Stimulated activated CD8-positive, alpha-beta memory T cell treated with anti-CD3 and anti-CD28 coated beads, Interleukin-4, amount 100 ng/mL, for 24 hours (primary cell): ENCODE data around the gene VGF.
A peak's percentile ranks its signal among the peaks of the same experiment; 100 is the strongest.

Source experiments
- DNase-seq: peaks from one replicate; pipeline ENCODE4 v3.0.0-alpha.2; 2020; ENCODE audit warnings: low read depth

Gene VGF

GRCh38 chr7:101165958-101166647, 734 bp upstream of the VGF start:
- DNase-seq, result no peak

GRCh38 chr7:101164071-101164840, 1.1 kb downstream of the VGF start:
- no peak for DNase-seq

GRCh38 chr7:101163279-101164070, 1.9 kb downstream of the VGF start:
- DNase-seq, result no peak

GRCh38 chr7:101162551-101163278, 2.7 kb downstream of the VGF start:
- DNase-seq, result no peak

- no peak for DNase-seq
These were observed 3.5 kb downstream of the VGF start for GRCh38 chr7:101161692-101162471.

- no peak for DNase-seq
These were observed 4.5 kb downstream of the VGF start for GRCh38 chr7:101160910-101161309.

GRCh38 chr7:101159696-101160674, 5.4 kb downstream of the VGF start:
- no peak for DNase-seq

GRCh38 chr7:101156866-101157589, 8.3 kb downstream of the VGF start:
- no peak for DNase-seq

- DNase-seq, result no peak
These were observed 9.1 kb downstream of the VGF start for GRCh38 chr7:101156277-101156676.

- no peak for DNase-seq
These were observed 10.1 kb downstream of the VGF start for GRCh38 chr7:101155303-101155702.

GRCh38 chr7:101154693-101155102, 10.7 kb downstream of the VGF start:
- DNase-seq, result no peak

GRCh38 chr7:101153969-101154692, 11.2 kb downstream of the VGF start, which contains the start of gene AP1S1:
Gene AP1S1, plus strand, starts transcription at chr7:101154476. Its CDS starts 39 bp downstream, at chr7:101154515.
- DNase-seq, result peak; percentile 89

GRCh38 chr7:101151908-101152651, 13.3 kb downstream of the VGF start:
- DNase-seq, result no peak

- no peak for DNase-seq
These were observed 24.5 kb downstream of the VGF start for GRCh38 chr7:101140746-101141382.

- no peak for DNase-seq
These were observed 25.1 kb downstream of the VGF start for GRCh38 chr7:101140339-101140699.

- DNase-seq, result peak; percentile 83
These were observed 27.0 kb downstream of the VGF start for GRCh38 chr7:101138213-101138870.
